ENCODE data around the gene SLC15A3. TPM values are rescaled to one million over a fixed set of nuclear protein-coding genes. Genes with fewer than 3 reads are reported as not detected.

SLC15A3 gene
- total RNA-seq, 1 donor, result 13.0 TPM

- no peak for TF ChIP-seq CTCF (IDR thresholded peaks at IDR 0.05; ENCODE audit: insufficient read depth, low read depth, low read length)
- DNase-seq (ENCODE audit: low read depth), result no peak
- H3K4me3 ChIP-seq (ENCODE audit: low read depth, low read length), result no peak overlapping the region
Observed at GRCh38 chr11:60948250-60948649, 3.7 kb downstream of the SLC15A3 start.

- no peak overlapping the region for H3K4me3 ChIP-seq (ENCODE audit: low read depth, low read length)
- TF ChIP-seq CTCF (IDR thresholded peaks at IDR 0.05; ENCODE audit: insufficient read depth, low read depth, low read length), result no peak
- DNase-seq (ENCODE audit: low read depth), result no peak
Observed at GRCh38 chr11:60947700-60948099, 4.3 kb downstream of the SLC15A3 start.

- no peak for DNase-seq (ENCODE audit: low read depth)
- TF ChIP-seq CTCF (IDR thresholded peaks at IDR 0.05; ENCODE audit: insufficient read depth, low read depth, low read length), result no peak
Observed at GRCh38 chr11:60946601-60947264, 5.2 kb downstream of the SLC15A3 start.

GRCh38 chr11:60945295-60945667, 6.7 kb downstream of the SLC15A3 start:
- DNase-seq (ENCODE audit: low read depth), result no peak
- TF ChIP-seq CTCF (IDR thresholded peaks at IDR 0.05; ENCODE audit: insufficient read depth, low read depth, low read length), result no peak
- H3K4me3 ChIP-seq (ENCODE audit: low read depth, low read length), result no peak overlapping the region

More at GRCh38 chr11:60946601-60947264, 5.2 kb downstream of the SLC15A3 start:
- no peak overlapping the region for H3K4me3 ChIP-seq (ENCODE audit: low read depth, low read length)

- no peak for DNase-seq (ENCODE audit: low read depth)
- peak; percentile 19 for TF ChIP-seq CTCF (IDR thresholded peaks at IDR 0.05; ENCODE audit: insufficient read depth, low read depth, low read length)
- H3K4me3 ChIP-seq (ENCODE audit: low read depth, low read length), result no peak overlapping the region
Observed at GRCh38 chr11:60944490-60945294, 7.3 kb downstream of the SLC15A3 start.

- TF ChIP-seq CTCF (IDR thresholded peaks at IDR 0.05; ENCODE audit: insufficient read depth, low read depth, low read length), result no peak
- DNase-seq (ENCODE audit: low read depth), result no peak
- H3K4me3 ChIP-seq (ENCODE audit: low read depth, low read length), result no peak overlapping the region
Observed at GRCh38 chr11:60942970-60943565, 8.9 kb downstream of the SLC15A3 start.

Measured in fibroblast of villous mesenchyme (primary cell).